Kidney (tissue), 14 donors: ENCODE results near the gene RDH13. TPM values are rescaled to one million over a fixed set of nuclear protein-coding genes. Genes with fewer than 3 reads are reported as not detected.
A peak's percentile ranks its signal among the peaks of the same experiment; 100 is the strongest.
"Not testable (repeated sequence)": the region's sequence is repeated elsewhere in the genome, so short reads cannot be mapped to it uniquely, and the experiment has no call there.

ENCODE experiments used
- DNase-seq, 5 donors: peaks; one replicate each; pipeline ENCODE4 v3.0.0-alpha.2; 2013 to 2020
- FAIRE-seq: peaks from 2 replicates; lab custom pipeline; 2012; peaks lifted over from hg19 to GRCh38; lab: Jason Lieb, UNC
- H3K27ac ChIP-seq, 2 donors: one replicate each; pipeline ENCODE4 v1.7.0; 2013; ENCODE audit warnings: low read depth in 2 of 2, low read length in 2 of 2, inconsistent platforms in 1 of 2
- H3K27me3 ChIP-seq: one replicate; pipeline ENCODE4 v1.7.1; 2013; ENCODE audit warnings: low read length, inconsistent platforms; ENCODE audit not compliant: control insufficient read depth, insufficient read depth
- H3K36me3 ChIP-seq, 3 donors: one replicate each; pipeline versions ENCODE4 v1.7.0 to v1.7.1; 2013; ENCODE audit warnings: low read length in 3 of 3, control low read depth in 1 of 3, inconsistent platforms in 1 of 3; ENCODE audit not compliant: insufficient read depth in 3 of 3, control insufficient read depth in 2 of 3
- H3K4me1 ChIP-seq, 3 donors: one replicate each; pipeline versions ENCODE4 v1.7.0 to v1.7.1; 2013; ENCODE audit warnings: low read length in 3 of 3, inconsistent platforms in 1 of 3, low read depth in 1 of 3; ENCODE audit not compliant: control insufficient read depth in 2 of 3, insufficient read depth in 2 of 3
- H3K4me3 ChIP-seq, 3 donors: one replicate each; pipeline versions ENCODE4 v1.7.0 to v1.8.1; 2013; ENCODE audit warnings: low read length in 3 of 3, control low read depth in 1 of 3, inconsistent platforms in 1 of 3
- H3K9ac ChIP-seq, 3 donors: one replicate each; pipeline versions ENCODE4 v1.7.0 to v1.7.1; 2013; ENCODE audit warnings: low read length in 3 of 3, control low read depth in 1 of 3, inconsistent platforms in 1 of 3
- H3K9me3 ChIP-seq, 3 donors: one replicate each; pipeline versions ENCODE4 v1.7.0 to v1.7.1; 2013; ENCODE audit warnings: low read length in 3 of 3, control low read depth in 1 of 3, inconsistent platforms in 1 of 3; ENCODE audit not compliant: control insufficient read depth in 2 of 3, insufficient read depth in 1 of 3
- CTCF ChIP-seq: IDR thresholded peaks from 3 replicates; pipeline ENCODE4 v1.5.1; 2012; ENCODE audit warnings: mild to moderate bottlenecking, moderate library complexity, borderline replicate concordance; ENCODE audit not compliant: insufficient read depth; ENCODE audit errors: extremely low read depth
- intact Hi-C: fragments of 100-400 bp; cut with DNase I; formaldehyde crosslinking; loops from one replicate; pipeline ENCODE4 v1.11.1; 2022
- polyA plus RNA-seq: library from polyadenylated mRNA; stranded (reverse); fragments of 350-450 nt; fragmentation: Illumina TruSeq; extraction: RNeasy Lipid Tissue Mini Kit (QIAGEN cat#74804); gene quantifications from one replicate; pipeline ENCODE4 v1.2.3, GENCODE V29; 2014; ENCODE audit warnings: low read depth, low replicate concordance; ENCODE audit not compliant: insufficient read depth
- total RNA-seq: library from RNA; stranded (reverse); fragmentation: NEBNext Ultra II Directional; extraction: Animal tissue kit (Norgen Biotek cat#: 25700); gene quantifications from one replicate; pipeline ENCODE4 v1.2.1, GENCODE V29; 2021
- donor health status: control.
- donor health status: control.
- donor health status: control.
- donor health status: control.
- donor health status: control.
- donor health status: DM: yes; HTN: yes; CAD: no.
- donor health status: Normal renal cell carcinoma (clear cell type).

Gene RDH13
- total and polyA plus RNA-seq, 2 donors from 2014 or later = 24.9 to 38.7 TPM

- Histone ChIP-seq H3K9ac (no peak overlapping the region), H3K27me3 (no peaks in the 10 kb centered on the region), H3K4me3 (no peak overlapping the region), H3K36me3 (no peaks in the 10 kb centered on the region), H3K4me1 (no peaks in the 10 kb centered on the region), H3K27ac (no peak overlapping the region), H3K9me3 (no peaks in the 10 kb centered on the region)
- intact Hi-C loops = no loop called here
- TF ChIP-seq CTCF = no peak
- DNase-seq = peak in 3 of 5 donors; percentile 10 to 76 (median 31)
- no peak for FAIRE-seq
Measured at GRCh38 chr19:55014714-55015113, 48.2 kb downstream of the RDH13 start.

GRCh38 chr19:55013596-55013995 lies 49.4 kb downstream of the RDH13 start:
- Histone ChIP-seq H3K27ac (no peak overlapping the region), H3K9me3 (no peaks in the 10 kb centered on the region), H3K27me3 (no peaks in the 10 kb centered on the region), H3K4me3 (no peak overlapping the region), H3K9ac (no peak overlapping the region), H3K4me1 (no peaks in the 10 kb centered on the region), H3K36me3 (no peaks in the 10 kb centered on the region)
- TF ChIP-seq CTCF = no peak
- DNase-seq (no peak), FAIRE-seq (no peak)
- intact Hi-C loops = no loop called here

GRCh38 chr19:55012306-55012705 lies 50.6 kb downstream of the RDH13 start:
- no peak for FAIRE-seq

GRCh38 chr19:55010561-55010960 lies 52.4 kb downstream of the RDH13 start:
- DNase-seq, FAIRE-seq, intact Hi-C loops, H3K27ac ChIP-seq, H3K4me1 ChIP-seq, H3K4me3 ChIP-seq, H3K27me3 ChIP-seq, H3K36me3 ChIP-seq, H3K9ac ChIP-seq, H3K9me3 ChIP-seq: not testable (repeated sequence)

More at GRCh38 chr19:55012306-55012705, 50.6 kb downstream of the RDH13 start:
- no peak overlapping the region for H3K27ac ChIP-seq
- H3K36me3 ChIP-seq = no peaks in the 10 kb centered on the region
- no peak overlapping the region for H3K9ac ChIP-seq
- intact Hi-C loops = no loop called here
- H3K4me1 ChIP-seq = no peaks in the 10 kb centered on the region
- no peaks in the 10 kb centered on the region for H3K27me3 ChIP-seq
- no peak overlapping the region for H3K4me3 ChIP-seq
- no peak for DNase-seq
- H3K9me3 ChIP-seq = no peaks in the 10 kb centered on the region
- TF ChIP-seq CTCF = no peak

- DNase-seq, FAIRE-seq, intact Hi-C loops: not testable (repeated sequence)
Measured at GRCh38 chr19:55008781-55009180, 54.2 kb downstream of the RDH13 start.

GRCh38 chr19:55008189-55008588 lies 54.8 kb downstream of the RDH13 start:
- DNase-seq, intact Hi-C loops, H3K4me1 ChIP-seq: not testable (repeated sequence)

More at GRCh38 chr19:55008781-55009180, 54.2 kb downstream of the RDH13 start:
- not testable (repeated sequence) for H3K4me3 ChIP-seq, H3K9ac ChIP-seq, H3K4me1 ChIP-seq, H3K27ac ChIP-seq, H3K36me3 ChIP-seq, H3K27me3 ChIP-seq
- H3K9me3 ChIP-seq = peaks cover 0 to 13% (median 0%) of the 10 kb centered on the region in 3 donors

More at GRCh38 chr19:55008189-55008588, 54.8 kb downstream of the RDH13 start:
- not testable (repeated sequence) for FAIRE-seq, H3K9ac ChIP-seq, H3K27me3 ChIP-seq, H3K27ac ChIP-seq, H3K36me3 ChIP-seq, H3K4me3 ChIP-seq
- peaks cover 0 to 13% (median 0%) of the 10 kb centered on the region in 3 donors for H3K9me3 ChIP-seq
